ENCODE measurements around the gene CD59. TPM values are rescaled to one million over a fixed set of nuclear protein-coding genes. Genes with fewer than 3 reads are reported as not detected.
A peak's percentile ranks its signal among the peaks of the same experiment; 100 is the strongest.
"Not testable (repeated sequence)": the region's sequence is repeated elsewhere in the genome, so short reads cannot be mapped to it uniquely, and the experiment has no call there.

Gene CD59
- total RNA-seq, 1 donor from 2014 or later = 816 TPM

DNA sequence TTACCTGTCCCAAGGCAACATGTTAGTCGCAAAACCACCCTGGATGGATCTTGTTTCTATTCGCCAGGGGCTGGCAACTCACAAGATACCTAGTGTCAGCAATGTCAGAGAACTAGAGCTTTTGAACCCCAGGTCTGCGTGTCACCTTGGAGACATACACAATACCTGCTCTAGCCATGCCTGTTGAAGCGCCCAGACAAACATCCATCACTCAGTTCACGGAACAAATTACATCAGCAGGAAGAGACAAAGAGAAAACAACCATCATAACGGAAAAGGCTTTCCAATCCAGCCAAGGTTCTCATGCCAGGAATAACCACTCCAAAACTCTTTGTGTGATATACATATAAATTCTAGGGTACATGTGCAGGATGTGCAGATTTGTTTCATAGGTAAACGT lies 2.2 kb downstream of the CD59 start:
- Histone ChIP-seq H3K9me3 (no peaks in the 10 kb centered on the region), H3K27me3 (ENCODE audit: low read depth) (no peaks in the 10 kb centered on the region), H3K36me3 (peaks cover 14% of the 10 kb centered on the region), H3K4me3 (peak overlapping the region; percentile 98), H3K27ac (peak overlapping the region; percentile 97), H3K4me1 (peaks cover 55% of the 10 kb centered on the region)
- TF ChIP-seq, protein P1, sequence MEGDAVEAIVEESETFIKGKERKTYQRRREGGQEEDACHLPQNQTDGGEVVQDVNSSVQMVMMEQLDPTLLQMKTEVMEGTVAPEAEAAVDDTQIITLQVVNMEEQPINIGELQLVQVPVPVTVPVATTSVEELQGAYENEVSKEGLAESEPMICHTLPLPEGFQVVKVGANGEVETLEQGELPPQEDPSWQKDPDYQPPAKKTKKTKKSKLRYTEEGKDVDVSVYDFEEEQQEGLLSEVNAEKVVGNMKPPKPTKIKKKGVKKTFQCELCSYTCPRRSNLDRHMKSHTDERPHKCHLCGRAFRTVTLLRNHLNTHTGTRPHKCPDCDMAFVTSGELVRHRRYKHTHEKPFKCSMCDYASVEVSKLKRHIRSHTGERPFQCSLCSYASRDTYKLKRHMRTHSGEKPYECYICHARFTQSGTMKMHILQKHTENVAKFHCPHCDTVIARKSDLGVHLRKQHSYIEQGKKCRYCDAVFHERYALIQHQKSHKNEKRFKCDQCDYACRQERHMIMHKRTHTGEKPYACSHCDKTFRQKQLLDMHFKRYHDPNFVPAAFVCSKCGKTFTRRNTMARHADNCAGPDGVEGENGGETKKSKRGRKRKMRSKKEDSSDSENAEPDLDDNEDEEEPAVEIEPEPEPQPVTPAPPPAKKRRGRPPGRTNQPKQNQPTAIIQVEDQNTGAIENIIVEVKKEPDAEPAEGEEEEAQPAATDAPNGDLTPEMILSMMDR (IDR thresholded peaks at IDR 0.05) = no peak
- ATAC-seq (no peak), DNase-seq (no peak)
- intact Hi-C loops (cut with DNase I) = no loop called here

DNA sequence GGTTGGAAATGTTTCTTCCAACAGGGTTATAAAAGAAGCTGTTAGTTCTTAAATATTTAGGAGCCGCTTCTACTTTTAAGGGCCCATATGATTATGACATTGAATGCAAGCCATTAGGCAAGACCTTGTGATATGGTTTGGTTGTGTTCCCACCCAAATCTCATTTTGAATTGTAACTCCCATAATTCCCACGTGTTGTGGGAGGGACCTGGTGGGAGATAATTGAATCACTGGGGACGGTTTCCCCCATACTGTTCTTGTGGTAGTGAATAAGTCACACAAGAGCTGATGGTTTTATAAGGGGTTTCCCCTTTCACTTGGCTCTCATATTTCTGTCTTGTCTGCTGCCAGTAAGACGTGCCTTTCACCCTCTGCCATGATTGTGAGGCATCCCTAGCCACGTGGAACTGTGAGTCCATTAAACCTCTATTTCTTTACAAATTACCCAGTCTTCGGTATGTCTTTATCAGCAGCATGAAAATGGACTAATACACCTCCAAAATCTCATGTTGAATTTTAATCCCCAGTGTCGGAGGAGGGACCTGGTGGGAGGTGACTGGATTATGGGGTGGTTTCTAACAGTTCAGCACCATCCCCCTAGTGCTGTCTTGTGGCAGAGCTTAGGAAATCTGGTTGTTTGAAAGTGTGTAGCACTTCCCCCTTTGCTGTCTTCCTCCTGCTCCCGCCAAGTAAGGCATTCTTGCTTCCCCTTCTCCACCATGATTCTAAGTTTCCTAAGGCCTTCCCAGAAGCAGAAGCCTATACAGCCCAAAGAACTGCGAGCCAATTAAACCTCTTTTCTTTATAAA lies 4.3 kb downstream of the CD59 start:
- TF ChIP-seq, protein P1 (IDR thresholded peaks at IDR 0.05) = no peak
- peak overlapping the region; percentile 4 for H3K27ac ChIP-seq

DNA sequence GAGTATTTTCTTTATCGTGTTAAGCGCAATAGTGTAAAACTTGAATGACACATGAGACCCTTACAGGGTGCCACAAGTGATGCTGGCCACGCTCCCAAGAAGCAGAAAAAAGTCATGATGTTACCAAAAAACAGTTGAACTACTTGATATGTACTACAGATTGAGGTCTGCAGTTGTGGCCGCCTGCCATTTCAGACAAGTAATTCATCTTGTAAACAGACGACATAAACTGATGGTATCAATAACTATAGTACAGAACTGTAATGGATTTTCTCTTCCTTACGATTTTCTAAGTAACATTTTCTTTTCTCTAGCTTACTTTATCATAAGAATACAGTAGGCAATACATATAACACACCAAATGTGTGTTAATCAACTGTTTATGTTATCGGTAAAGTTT lies 5.5 kb downstream of the CD59 start:
- Histone ChIP-seq H3K4me1 (peaks cover 57% of the 10 kb centered on the region), H3K27me3 (ENCODE audit: low read depth) (no peaks in the 10 kb centered on the region), H3K9me3 (no peaks in the 10 kb centered on the region), H3K36me3 (peaks cover 14% of the 10 kb centered on the region), H3K27ac (no peak overlapping the region), H3K4me3 (peak overlapping the region; percentile 22)
- ATAC-seq = no peak
- TF ChIP-seq, protein P1 (IDR thresholded peaks at IDR 0.05) = no peak
- intact Hi-C loops (cut with DNase I) = no loop called here
- DNase-seq = no peak

More for the DNA sequence above, 4.3 kb downstream of the CD59 start:
- ATAC-seq (peak in 1 of 2 donors; percentile 12), DNase-seq (no peak)
- Histone ChIP-seq H3K4me3 (peak overlapping the region; percentile 22), H3K36me3 (peaks cover 14% of the 10 kb centered on the region), H3K4me1 (peaks cover 57% of the 10 kb centered on the region), H3K27me3 (ENCODE audit: low read depth) (no peaks in the 10 kb centered on the region), H3K9me3 (no peaks in the 10 kb centered on the region)
- intact Hi-C loops (cut with DNase I) = no loop called here

DNA sequence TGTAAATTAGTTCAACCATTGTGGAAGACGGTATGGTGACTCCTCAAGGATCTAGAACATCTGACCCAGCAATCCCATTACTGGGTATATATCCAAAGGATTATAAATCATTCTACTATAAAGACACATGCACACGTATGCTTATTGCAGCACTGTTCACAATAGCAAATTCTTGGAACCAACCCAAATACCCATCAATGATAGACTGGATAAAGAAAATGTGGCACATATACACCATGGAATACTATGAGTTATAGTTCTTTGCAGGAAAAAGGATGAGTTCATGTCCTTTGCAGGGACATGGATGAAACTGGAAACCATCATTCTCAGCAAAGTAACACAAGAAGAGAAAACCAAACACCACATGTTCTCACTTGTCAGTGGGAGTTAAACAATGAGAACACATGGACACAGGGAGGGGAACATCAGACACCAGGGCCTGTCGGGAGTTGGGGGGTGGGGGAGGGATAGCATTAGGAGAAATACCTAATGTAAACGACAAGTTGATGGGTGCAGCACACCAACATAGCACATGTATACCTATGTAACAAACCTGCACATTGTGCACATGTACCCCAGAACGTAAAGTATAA lies 7.1 kb downstream of the CD59 start:
- H3K27me3 ChIP-seq (ENCODE audit: low read depth); intact Hi-C loops (cut with DNase I); ATAC-seq; H3K27ac ChIP-seq; H3K9me3 ChIP-seq; DNase-seq; H3K4me3 ChIP-seq: not testable (repeated sequence)
- H3K36me3 ChIP-seq = peaks cover 14% of the 10 kb centered on the region
- H3K4me1 ChIP-seq = peaks cover 67% of the 10 kb centered on the region

DNA sequence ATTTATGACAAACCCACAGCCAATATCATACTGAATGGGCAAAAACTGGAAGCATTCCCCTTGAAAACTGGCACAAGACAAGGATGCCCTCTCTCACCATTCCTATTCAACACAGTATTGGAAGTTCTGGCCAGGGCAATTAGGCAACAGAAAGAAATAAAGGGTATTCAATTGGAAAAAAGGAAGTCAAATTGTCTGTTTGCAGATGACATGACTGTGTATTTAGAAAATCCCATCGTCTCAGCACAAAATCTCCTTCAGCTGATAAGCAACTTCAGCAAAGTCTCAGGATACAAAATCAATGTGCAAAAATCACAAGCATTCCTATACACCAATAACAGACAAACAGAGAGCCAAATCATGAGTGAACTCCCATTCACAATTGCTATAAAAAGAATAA lies 8.7 kb downstream of the CD59 start:
- H3K4me3 ChIP-seq; H3K27ac ChIP-seq; H3K27me3 ChIP-seq (ENCODE audit: low read depth); DNase-seq; intact Hi-C loops (cut with DNase I); ATAC-seq; H3K9me3 ChIP-seq; H3K36me3 ChIP-seq: not testable (repeated sequence)
- H3K4me1 ChIP-seq = peaks cover 67% of the 10 kb centered on the region

DNA sequence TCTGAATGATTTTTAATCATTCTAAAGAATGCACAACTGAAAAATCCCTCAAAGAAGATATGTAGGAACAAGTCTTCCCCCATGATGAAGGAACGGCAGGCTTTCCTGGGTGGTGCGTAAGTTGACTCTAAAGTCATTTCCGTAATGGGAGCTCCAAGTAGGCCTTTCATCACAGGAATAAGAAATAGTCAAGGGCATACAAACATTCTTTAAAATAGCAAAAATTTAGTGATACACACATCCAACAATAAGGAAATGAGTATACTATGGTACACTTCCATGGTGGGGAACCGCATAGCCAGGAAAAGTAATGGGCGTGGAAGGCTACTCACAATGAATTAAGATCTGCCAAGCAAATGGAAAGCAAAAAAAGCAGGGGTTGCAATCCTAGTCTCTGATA lies 10.7 kb downstream of the CD59 start:
- Histone ChIP-seq H3K9me3 (no peaks in the 10 kb centered on the region), H3K4me3 (no peak overlapping the region), H3K4me1 (peaks cover 66% of the 10 kb centered on the region), H3K27ac (peak overlapping the region; percentile 84), H3K27me3 (ENCODE audit: low read depth) (no peaks in the 10 kb centered on the region), H3K36me3 (peaks cover 20% of the 10 kb centered on the region)
- intact Hi-C loops (cut with DNase I) = no loop called here
- DNase-seq (no peak), ATAC-seq (no peak)
- TF ChIP-seq, protein P1 (IDR thresholded peaks at IDR 0.05) = no peak

All from lower lobe of right lung (tissue), 2 donors.